GM12878 (cell line): ENCODE data around the gene SMG5. TPM values are rescaled to one million over a fixed set of nuclear protein-coding genes. Genes with fewer than 3 reads are reported as not detected.

ENCODE experiments used
- ATAC-seq: fragments of 200-7000 bp; cut with Tn5 transposase; 3 replicates; pipeline ENCODE4 v1.9.1; 2020; ENCODE audit warnings: mild to moderate bottlenecking, moderate library complexity
- BruUV-seq: library from RNA; stranded (reverse); fragments of 400-500 nt; replicated peaks from 2 replicates; lab custom pipeline; 2021; lab: Mats Ljungman, UMichigan
- CTCF ChIA-PET: fragments of 300-600 bp; sonication (Branson Sonifier 250); formaldehyde crosslinking; extraction: SDS; loops from one replicate; lab custom pipeline; 2021; ENCODE audit warnings: inconsistent platforms; lab: Yijun Ruan, JAX
- POLR2A ChIA-PET: fragments of 350-600 bp; formaldehyde crosslinking; extraction: SDS; loops from one replicate; lab custom pipeline; 2021; ENCODE audit warnings: inconsistent platforms; lab: Charles Lee
- RAD21 ChIA-PET: fragments of 300-600 bp; sonication (Branson Sonifier 250); formaldehyde crosslinking; loops from one replicate; lab custom pipeline; 2023; ENCODE audit warnings: antibody characterized with exemption; ENCODE audit not compliant: unreplicated experiment; lab: Charles Lee
- SMC1A ChIA-PET: fragments of 300-600 bp; sonication (Branson Sonifier 250); formaldehyde crosslinking; loops from one replicate; lab custom pipeline; 2023; ENCODE audit not compliant: unreplicated experiment, uncharacterized antibody; lab: Charles Lee
- DNase-seq: peaks from one replicate; pipeline ENCODE4 v3.0.0-alpha.2; 2011; ENCODE audit warnings: low read depth, low spot score
- FAIRE-seq: peaks from 3 replicates; lab custom pipeline; 2011; peaks lifted over from hg19 to GRCh38; lab: Jason Lieb, UNC
- H2AFZ ChIP-seq: 2 replicates; pipeline ENCODE4 v1.6.0; 2011; ENCODE audit warnings: low read depth, low read length, control low read depth; ENCODE audit not compliant: control insufficient read depth
- H3K27ac ChIP-seq: 2 replicates; pipeline ENCODE4 v1.5.1; 2011; ENCODE audit warnings: control low read depth; ENCODE audit not compliant: control insufficient read depth, insufficient read depth
- H3K27me3 ChIP-seq, 2 experiments: replicated peaks in 1 of 2; 2 replicates each; pipeline versions ENCODE4 v1.6.0 to v1.6.1; 2011; ENCODE audit warnings: low read length in 1 of 2; ENCODE audit not compliant: control insufficient read depth in 2 of 2, insufficient read depth in 2 of 2
- H3K36me3 ChIP-seq, 2 experiments: 2 replicates each; pipeline ENCODE4 v1.5.1; 2011; ENCODE audit warnings: low read length in 1 of 2; ENCODE audit not compliant: control insufficient read depth in 2 of 2, insufficient read depth in 2 of 2
- H3K4me1 ChIP-seq: 2 replicates; pipeline ENCODE4 v1.6.1; 2011; ENCODE audit warnings: mild to moderate bottlenecking, low read length, moderate library complexity, mixed read lengths; ENCODE audit not compliant: control insufficient read depth, insufficient read depth
- H3K4me2 ChIP-seq: 2 replicates; pipeline ENCODE4 v1.6.0; 2011; ENCODE audit warnings: control low read depth; ENCODE audit not compliant: control insufficient read depth, insufficient read depth
- H3K4me3 ChIP-seq: fragments of 200-600 bp; sonication (generic); 2 replicates; pipeline ENCODE4 v1.5.1; 2016
- H3K79me2 ChIP-seq: 2 replicates; pipeline ENCODE4 v1.6.0; 2011; ENCODE audit warnings: low read length; ENCODE audit not compliant: control insufficient read depth, insufficient read depth
- H3K9ac ChIP-seq: 2 replicates; pipeline ENCODE4 v1.8.0; 2011; ENCODE audit warnings: low read length, control low read depth, mixed read lengths; ENCODE audit not compliant: control insufficient read depth, insufficient read depth
- H3K9me3 ChIP-seq: replicated peaks from 3 replicates; pipeline ENCODE4 v1.5.1; 2011; ENCODE audit warnings: mild to moderate bottlenecking, low read length; ENCODE audit not compliant: control insufficient read depth, insufficient read depth
- H4K20me1 ChIP-seq: 2 replicates; pipeline ENCODE4 v1.6.0; 2011; ENCODE audit not compliant: control insufficient read depth, insufficient read depth
- CHD2 ChIP-seq: IDR thresholded peaks from 2 replicates; pipeline ENCODE4 v1.6.1; 2011; ENCODE audit warnings: low read depth, low read length, improper control_type of control experiment, borderline replicate concordance
- IRF4 ChIP-seq: IDR thresholded peaks from 2 replicates; pipeline ENCODE4 v1.6.1; 2011; ENCODE audit warnings: low read depth, low read length
- WGBS: methylation state at CpG from one replicate; pipeline ENCODE4 v1.1.6; 2016; ENCODE audit warnings: low lambda C conversion rate; ENCODE audit not compliant: insufficient replicate concordance, insufficient coverage; ENCODE audit errors: missing lambda C conversion rate; 5-methylcytosine and 5-hydroxymethylcytosine counted together
- in situ Hi-C: fragments of 300-500 bp; cut with MboI; formaldehyde crosslinking; loops from 9 replicates; pipeline ENCODE4 v1.14.3; 2018; ENCODE audit warnings: mixed read lengths
- intact Hi-C: fragments of 100-400 bp; cut with micrococcal nuclease; formaldehyde crosslinking; loops from one replicate; pipeline ENCODE4 v1.14.2; 2022; ENCODE audit not compliant: unreplicated experiment
- polyA plus RNA-seq, 11 experiments: library from polyadenylated mRNA; depleted of rRNA in 4 of 11; unstranded in 6 of 11; stranded (reverse) in 5 of 11; fragments of >200 nt; fragmentation: Nextera tagmentation in 4 of 11; fragmentation: Illumina TruSeq in 1 of 11; extraction: Ambion mirVana in 4 of 11; extraction: Trizol in 1 of 11; gene quantifications; 1 replicate in 1 of 11; 2 replicates in 10 of 11; pipeline versions ENCODE4 v1.2.1 to v1.2.3, GENCODE V29; 2011 to 2016; ENCODE audit warnings: inconsistent platforms in 2 of 11, missing spikeins in 2 of 11, low read depth in 1 of 11
- total RNA-seq, 4 experiments: library from RNA; depleted of rRNA in 3 of 4; stranded (reverse); fragments of >200 nt in 3 of 4; fragmentation: Illumina TruSeq in 1 of 4; extraction: Trizol in 1 of 4; gene quantifications; 2 replicates each; pipeline versions ENCODE4 v1.2.1 to v1.2.3, GENCODE V29; 2013 to 2021
- TF ChIP-seq, protein P1 (sequence below): fragments of 450-650 bp; IDR thresholded peaks from 2 replicates; pipeline ENCODE4 v1.6.1; 2017; ENCODE audit warnings: antibody characterized with exemption, mild to moderate bottlenecking, moderate library complexity

Gene SMG5
- total and polyA plus RNA-seq, 10 of the 15 experiments (the other 5 are each of a cell fraction or from before 2014, with no cell fraction given) = 0.76 to 61.5 (median 48.8) TPM

DNA sequence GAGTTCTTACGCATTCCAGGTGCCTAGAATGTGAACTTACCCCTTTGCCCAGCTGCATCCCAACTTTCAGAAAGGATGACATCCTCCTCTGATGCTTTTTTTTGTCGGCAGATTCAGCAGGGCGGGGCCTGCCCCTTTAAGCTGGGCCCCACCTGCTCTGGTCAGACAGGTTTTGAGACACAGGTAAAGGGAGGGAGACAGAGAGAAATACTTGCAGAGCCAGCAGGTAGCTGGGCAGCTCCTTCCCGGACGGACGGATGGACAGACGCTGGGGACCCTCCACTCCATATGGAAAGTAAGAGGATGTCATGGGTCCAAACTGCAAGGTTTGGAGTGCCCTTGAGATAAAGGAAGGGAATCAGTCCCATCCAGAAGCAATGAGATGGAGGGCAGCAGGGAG is 1.5 kb upstream of the SMG5 start, which contains the start of gene TMEM79:
Gene TMEM79 (plus strand): TSS at position 214 of the 400 bp plus-strand sequence. CDS start 902 bp downstream, outside the sequence.
- DNase-seq = no peak
- TF ChIP-seq IRF4 (no peak), CHD2 (no peak)
- TF ChIP-seq, protein P1, sequence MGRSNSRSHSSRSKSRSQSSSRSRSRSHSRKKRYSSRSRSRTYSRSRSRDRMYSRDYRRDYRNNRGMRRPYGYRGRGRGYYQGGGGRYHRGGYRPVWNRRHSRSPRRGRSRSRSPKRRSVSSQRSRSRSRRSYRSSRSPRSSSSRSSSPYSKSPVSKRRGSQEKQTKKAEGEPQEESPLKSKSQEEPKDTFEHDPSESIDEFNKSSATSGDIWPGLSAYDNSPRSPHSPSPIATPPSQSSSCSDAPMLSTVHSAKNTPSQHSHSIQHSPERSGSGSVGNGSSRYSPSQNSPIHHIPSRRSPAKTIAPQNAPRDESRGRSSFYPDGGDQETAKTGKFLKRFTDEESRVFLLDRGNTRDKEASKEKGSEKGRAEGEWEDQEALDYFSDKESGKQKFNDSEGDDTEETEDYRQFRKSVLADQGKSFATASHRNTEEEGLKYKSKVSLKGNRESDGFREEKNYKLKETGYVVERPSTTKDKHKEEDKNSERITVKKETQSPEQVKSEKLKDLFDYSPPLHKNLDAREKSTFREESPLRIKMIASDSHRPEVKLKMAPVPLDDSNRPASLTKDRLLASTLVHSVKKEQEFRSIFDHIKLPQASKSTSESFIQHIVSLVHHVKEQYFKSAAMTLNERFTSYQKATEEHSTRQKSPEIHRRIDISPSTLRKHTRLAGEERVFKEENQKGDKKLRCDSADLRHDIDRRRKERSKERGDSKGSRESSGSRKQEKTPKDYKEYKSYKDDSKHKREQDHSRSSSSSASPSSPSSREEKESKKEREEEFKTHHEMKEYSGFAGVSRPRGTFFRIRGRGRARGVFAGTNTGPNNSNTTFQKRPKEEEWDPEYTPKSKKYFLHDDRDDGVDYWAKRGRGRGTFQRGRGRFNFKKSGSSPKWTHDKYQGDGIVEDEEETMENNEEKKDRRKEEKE = no peak
- Histone ChIP-seq H3K27ac (peak within 1 kb of the TSS; percentile 86), H3K9me3 (no peaks in the 10 kb centered on the region), H3K4me2 (peak within 1 kb of the TSS; percentile 84), H3K4me1 (peaks cover 15% of the 10 kb centered on the region; the same call in 1 of the 2 replicates), H2AFZ (peak within 1 kb of the TSS; percentile 98), H3K36me3 (peaks cover 0 to 11% of the 10 kb centered on the region in 2 experiments; a peak in 3 of 4 replicates), H3K79me2 (peaks cover 46% of the 10 kb centered on the region), H3K27me3 (no peaks in the 10 kb centered on the region), H4K20me1 (no peaks in the 10 kb centered on the region), H3K4me3 (peak within 1 kb of the TSS; percentile 92), H3K9ac (peak within 1 kb of the TSS; percentile 89)
- ATAC-seq = no peak
- ChIA-PET SMC1A (interaction anchor here (0.9 to 1.7 kb wide), 4 partner anchors 9 to 166 kb away, joined by 3 to 10 read pairs (median 5); partner anchors contain the start of gene GLMP), CTCF (interaction anchor here (1.1 to 7.1 kb wide), 5 partner anchors 35 to 346 kb away, joined by 3 to 58 read pairs (median 3); partner anchors contain the start of gene UBQLN4), POLR2A (interaction anchor here (0.6 to 2.5 kb wide), 10 partner anchors 9 to 434 kb away, joined by 3 to 12 read pairs (median 4); partner anchors contain the start of gene GLMP), RAD21 (interaction anchor here (1.3 to 1.9 kb wide), 3 partner anchors 54 to 134 kb away, joined by 4 to 6 read pairs (median 5); partner anchors contain the start of genes CCT3, PMF1 and TSACC)
- WGBS = 90% methylated on average over 7 of the region's 7 CpGs
- intact Hi-C loops (loop anchor here (10.0 kb wide), 1 partner anchor 189 kb away; no protein-coding TSS in a partner anchor), in situ Hi-C loops (no loop called here)
- BruUV-seq = no TSS peak
- FAIRE-seq = no peak
